T-helper 1 cell treated with Interleukin-12 subunit alpha and Interleukin-12 subunit beta and Interleukin-4 antibody, amounts not matched to agents 30 μg/mL and 1 μg/mL, for 36 hours (primary cell): ENCODE data around the gene SDK2.

ENCODE experiments used
- H3K27ac Mint-ChIP-seq: one replicate; pipeline ENCODE4 v1.8.0; 2021; ENCODE audit warnings: mild to moderate bottlenecking, mixed read lengths
- H3K27me3 Mint-ChIP-seq: one replicate; pipeline ENCODE4 v1.8.0; 2021; ENCODE audit warnings: low read depth, mixed read lengths
- H3K36me3 Mint-ChIP-seq: one replicate; pipeline ENCODE4 v1.8.0; 2021; ENCODE audit warnings: low read depth, mixed read lengths
- H3K4me1 Mint-ChIP-seq: one replicate; pipeline ENCODE4 v1.8.0; 2021; ENCODE audit warnings: low read depth, mixed read lengths
- H3K4me3 Mint-ChIP-seq: one replicate; pipeline ENCODE4 v1.8.0; 2021; ENCODE audit warnings: mild to moderate bottlenecking, moderate library complexity, mixed read lengths
- H3K9me3 Mint-ChIP-seq: one replicate; pipeline ENCODE4 v1.8.0; 2021; ENCODE audit warnings: mixed read lengths

Gene SDK2

GRCh38 chr17:73598212-73598611, 46.0 kb downstream of the SDK2 start:
- no peaks in the 10 kb centered on the region for H3K9me3 Mint-ChIP-seq
- H3K27ac Mint-ChIP-seq = no peak overlapping the region
- no peaks in the 10 kb centered on the region for H3K36me3 Mint-ChIP-seq
- H3K27me3 Mint-ChIP-seq = peaks cover 4% of the 10 kb centered on the region
- no peak overlapping the region for H3K4me3 Mint-ChIP-seq
- peaks cover 13% of the 10 kb centered on the region for H3K4me1 Mint-ChIP-seq

DNA sequence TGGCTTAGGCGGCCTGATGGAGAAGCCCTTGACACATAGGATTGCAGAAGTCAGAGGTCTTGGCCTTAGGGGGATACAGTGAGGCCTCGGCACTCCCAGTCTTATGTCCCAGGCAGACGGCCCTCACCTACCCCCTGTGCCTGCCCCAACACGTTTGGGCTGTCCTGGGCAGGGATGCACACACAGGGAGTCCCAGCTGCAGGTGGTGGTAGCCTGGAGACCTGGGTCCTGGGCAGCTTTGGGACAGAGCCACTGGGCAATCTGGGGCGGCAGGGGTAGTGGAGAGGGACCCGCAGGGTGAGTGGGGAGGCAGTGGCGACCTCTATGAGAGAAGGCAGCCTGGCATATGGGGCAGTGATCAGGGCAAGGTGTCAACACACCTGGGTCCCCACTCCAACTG, 48.3 kb downstream of the SDK2 start:
- no peak overlapping the region for H3K4me3 Mint-ChIP-seq
- peaks cover 4% of the 10 kb centered on the region for H3K27me3 Mint-ChIP-seq
- H3K9me3 Mint-ChIP-seq = no peaks in the 10 kb centered on the region
- no peaks in the 10 kb centered on the region for H3K36me3 Mint-ChIP-seq
- H3K27ac Mint-ChIP-seq = no peak overlapping the region
- H3K4me1 Mint-ChIP-seq = peaks cover 32% of the 10 kb centered on the region

DNA sequence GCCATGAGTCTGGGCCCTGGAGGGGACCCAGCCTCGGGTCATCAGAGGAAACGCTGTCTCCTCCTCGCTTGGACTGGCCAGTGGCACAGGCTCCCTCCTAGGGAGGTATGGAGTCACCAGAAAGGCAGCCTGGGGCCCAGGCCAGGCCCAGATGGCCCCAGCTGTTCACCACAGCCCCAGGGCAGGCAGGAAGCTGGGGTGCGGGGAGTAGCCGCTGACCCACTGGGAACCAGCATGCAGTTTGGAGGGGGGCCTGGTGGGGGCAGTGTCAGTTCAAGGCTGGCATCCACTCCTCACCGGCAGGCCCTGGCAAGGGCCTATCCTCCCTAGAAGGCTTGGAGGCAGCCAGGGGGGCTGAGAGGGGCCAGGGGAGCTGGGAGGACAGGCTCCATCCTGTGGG, 48.8 kb downstream of the SDK2 start:
- Mint-ChIP-seq H3K36me3 (no peaks in the 10 kb centered on the region), H3K27ac (no peak overlapping the region), H3K9me3 (no peaks in the 10 kb centered on the region), H3K27me3 (peaks cover 4% of the 10 kb centered on the region), H3K4me3 (no peak overlapping the region), H3K4me1 (peaks cover 34% of the 10 kb centered on the region)

DNA sequence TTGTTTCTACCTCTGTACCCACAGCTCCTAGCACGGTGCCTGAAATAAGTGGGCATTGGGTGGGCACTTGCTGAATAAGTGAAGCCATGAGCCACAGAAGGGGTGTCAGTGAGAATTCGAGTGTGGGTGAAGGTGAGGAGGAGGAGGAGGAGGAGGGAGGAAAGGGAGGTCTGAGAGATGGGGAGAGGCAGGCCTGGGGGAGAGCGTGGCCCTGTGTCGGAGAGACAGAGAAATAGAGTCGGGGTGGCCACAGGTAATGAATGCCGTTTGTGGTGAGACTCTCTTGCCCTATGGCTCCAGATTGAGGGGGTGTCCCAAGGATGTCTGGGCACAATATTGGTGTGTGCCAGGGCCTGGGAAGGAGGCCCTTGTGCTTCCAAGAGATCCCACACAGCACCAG, 49.2 kb downstream of the SDK2 start:
- no peak overlapping the region for H3K4me3 Mint-ChIP-seq
- H3K27ac Mint-ChIP-seq = no peak overlapping the region
- no peaks in the 10 kb centered on the region for H3K36me3 Mint-ChIP-seq
- peaks cover 38% of the 10 kb centered on the region for H3K4me1 Mint-ChIP-seq
- H3K27me3 Mint-ChIP-seq = peaks cover 4% of the 10 kb centered on the region
- no peaks in the 10 kb centered on the region for H3K9me3 Mint-ChIP-seq

DNA sequence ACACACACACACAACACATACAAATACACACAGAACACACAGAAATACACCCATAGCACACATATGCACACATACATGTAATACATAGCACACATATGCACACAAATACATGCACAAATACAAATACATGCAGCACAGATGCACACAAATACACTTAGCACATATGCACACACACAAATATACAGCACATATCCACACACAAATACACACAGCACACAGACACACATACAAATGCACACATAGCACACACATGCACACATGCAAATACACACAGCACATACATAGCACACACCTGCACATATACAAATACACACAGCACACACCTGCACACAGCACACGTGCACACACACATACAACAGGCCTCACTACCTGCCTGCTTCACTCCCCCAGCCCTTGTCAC, 49.6 kb downstream of the SDK2 start:
- no peaks in the 10 kb centered on the region for H3K9me3 Mint-ChIP-seq
- no peak overlapping the region for H3K4me3 Mint-ChIP-seq
- no peak overlapping the region for H3K27ac Mint-ChIP-seq
- H3K27me3 Mint-ChIP-seq = peaks cover 4% of the 10 kb centered on the region
- peaks cover 1% of the 10 kb centered on the region for H3K36me3 Mint-ChIP-seq
- H3K4me1 Mint-ChIP-seq = peaks cover 43% of the 10 kb centered on the region

DNA sequence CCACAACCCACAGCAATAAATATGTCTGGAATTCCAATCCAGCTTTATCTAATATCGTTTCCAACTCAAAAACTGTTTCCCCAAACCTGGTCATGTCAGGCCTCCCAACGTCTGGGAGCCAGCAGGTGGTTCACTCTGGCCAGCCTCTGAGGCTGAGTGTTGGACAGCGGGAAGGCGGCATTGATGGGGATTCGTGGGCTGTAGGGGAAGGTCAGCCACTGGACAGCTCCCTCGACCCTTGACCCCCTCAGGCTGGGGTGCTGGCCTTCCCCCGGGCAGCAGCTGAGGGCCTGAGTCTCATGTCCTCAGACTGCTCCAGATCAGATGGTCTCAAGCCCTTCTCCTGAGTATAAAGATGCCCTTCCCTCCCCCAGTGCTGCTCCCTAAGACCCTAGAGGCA, 50.2 kb downstream of the SDK2 start:
- Mint-ChIP-seq H3K4me1 (peaks cover 47% of the 10 kb centered on the region), H3K36me3 (peaks cover 1% of the 10 kb centered on the region), H3K4me3 (no peak overlapping the region), H3K27me3 (peaks cover 2% of the 10 kb centered on the region), H3K9me3 (no peaks in the 10 kb centered on the region), H3K27ac (no peak overlapping the region)

DNA sequence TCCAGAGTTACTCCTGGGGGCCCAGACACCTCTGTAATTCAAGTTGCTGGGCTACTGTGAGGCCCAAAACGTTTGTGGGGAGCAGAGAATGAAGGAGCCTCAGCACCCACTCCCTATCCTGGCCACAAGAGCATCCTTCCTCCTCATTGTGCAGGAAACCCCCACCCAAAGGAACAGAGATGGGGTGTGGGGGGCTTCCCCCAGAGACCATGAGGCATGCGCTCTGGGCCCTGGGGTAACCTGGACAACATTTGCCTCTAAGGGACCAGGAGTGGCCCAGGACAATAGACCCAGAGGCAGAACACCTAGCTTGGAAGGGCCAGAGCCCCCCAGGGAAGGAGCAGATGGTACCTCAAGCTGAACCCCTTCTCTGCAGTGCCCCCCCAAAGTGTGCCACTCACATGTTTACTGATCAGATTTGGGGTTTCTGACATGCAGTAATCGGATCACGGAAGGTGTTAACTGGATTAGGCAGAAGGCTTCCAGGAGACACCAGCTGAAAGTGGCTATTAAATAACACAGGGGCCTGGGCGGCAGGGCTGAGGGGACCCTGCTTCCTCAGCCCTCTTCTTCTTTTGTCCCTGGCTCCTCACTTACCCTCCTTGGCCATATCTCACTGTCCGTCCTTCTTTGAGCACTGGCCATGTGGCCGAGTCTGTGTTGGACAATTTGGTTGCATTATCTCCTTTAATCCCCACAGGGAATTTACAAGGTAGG, 50.8 kb downstream of the SDK2 start:
- Mint-ChIP-seq H3K9me3 (no peaks in the 10 kb centered on the region), H3K36me3 (peaks cover 1% of the 10 kb centered on the region), H3K4me1 (peaks cover 50% of the 10 kb centered on the region), H3K27me3 (no peaks in the 10 kb centered on the region), H3K4me3 (peak overlapping the region; percentile 13), H3K27ac (peak overlapping the region; percentile 62)

- no peaks in the 10 kb centered on the region for H3K27me3 Mint-ChIP-seq
- H3K4me3 Mint-ChIP-seq = peak overlapping the region; percentile 62
- peaks cover 53% of the 10 kb centered on the region for H3K4me1 Mint-ChIP-seq
- H3K36me3 Mint-ChIP-seq = peaks cover 1% of the 10 kb centered on the region
- H3K9me3 Mint-ChIP-seq = no peaks in the 10 kb centered on the region
- peak overlapping the region; percentile 87 for H3K27ac Mint-ChIP-seq
Observed at GRCh38 chr17:73592501-73592961, 51.7 kb downstream of the SDK2 start.

DNA sequence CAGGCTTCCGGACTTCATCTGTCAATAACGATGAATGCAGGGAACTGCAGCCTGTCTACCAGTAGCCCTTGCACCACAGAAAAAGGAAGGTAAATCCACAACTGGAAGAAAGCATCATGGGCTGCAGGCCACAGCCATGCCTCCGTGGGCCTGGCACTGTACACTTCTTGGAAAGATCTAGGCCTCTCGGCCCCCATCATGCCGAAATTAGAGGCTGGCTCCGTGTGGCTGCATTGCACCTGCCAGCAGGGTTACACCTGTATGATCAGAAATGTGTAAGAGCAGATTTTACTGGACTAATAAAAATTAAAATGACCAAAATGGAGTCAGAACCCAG, 52.2 kb downstream of the SDK2 start:
- Mint-ChIP-seq H3K4me1 (peaks cover 54% of the 10 kb centered on the region), H3K36me3 (peaks cover 1% of the 10 kb centered on the region), H3K27ac (peak overlapping the region; percentile 87), H3K27me3 (no peaks in the 10 kb centered on the region), H3K4me3 (peak overlapping the region; percentile 62), H3K9me3 (no peaks in the 10 kb centered on the region)

DNA sequence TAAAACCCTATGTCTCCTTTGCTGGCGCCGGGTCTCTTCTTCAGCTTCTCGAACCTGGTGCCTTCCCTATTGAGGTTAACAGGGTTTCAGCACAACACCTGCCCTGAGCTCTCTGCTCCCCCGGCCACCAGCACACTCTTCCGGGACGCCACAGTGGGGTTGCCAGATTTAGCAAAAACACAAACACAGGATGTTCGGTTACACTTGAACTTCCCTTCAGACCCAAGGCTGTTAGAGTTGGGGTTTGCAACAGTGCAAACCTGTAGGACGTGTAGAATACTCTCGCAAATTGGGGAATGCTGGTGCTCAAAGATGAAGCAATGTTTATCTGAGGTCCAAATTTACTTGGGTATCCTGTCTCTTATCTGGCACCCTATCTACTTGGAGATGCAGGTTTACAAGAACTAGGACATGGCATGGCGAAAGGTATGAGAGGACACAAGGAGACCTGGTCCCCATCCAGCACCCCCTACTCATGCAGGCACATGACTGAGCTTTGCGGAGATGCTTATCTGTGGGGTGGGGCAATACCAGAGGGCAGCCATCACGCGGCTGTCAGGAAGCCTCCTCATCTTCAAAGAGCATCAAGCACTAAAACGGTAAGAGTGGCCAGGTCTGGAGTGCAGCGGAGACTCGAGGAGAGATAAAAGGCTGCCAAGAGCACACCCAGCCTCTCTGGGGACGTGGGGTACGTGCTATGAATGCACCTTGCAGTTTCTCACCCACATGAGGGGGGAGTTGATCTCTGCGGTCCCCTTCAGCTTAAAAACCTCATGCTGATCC, 52.8 kb downstream of the SDK2 start:
- Mint-ChIP-seq H3K27ac (peak overlapping the region; percentile 87), H3K9me3 (no peaks in the 10 kb centered on the region), H3K36me3 (peaks cover 1% of the 10 kb centered on the region), H3K4me3 (peak overlapping the region; percentile 62), H3K27me3 (no peaks in the 10 kb centered on the region), H3K4me1 (peaks cover 54% of the 10 kb centered on the region)

- Mint-ChIP-seq H3K4me1 (peaks cover 53% of the 10 kb centered on the region), H3K4me3 (no peak overlapping the region), H3K27me3 (no peaks in the 10 kb centered on the region)
Observed at GRCh38 chr17:73589363-73589980, 54.8 kb downstream of the SDK2 start.

DNA sequence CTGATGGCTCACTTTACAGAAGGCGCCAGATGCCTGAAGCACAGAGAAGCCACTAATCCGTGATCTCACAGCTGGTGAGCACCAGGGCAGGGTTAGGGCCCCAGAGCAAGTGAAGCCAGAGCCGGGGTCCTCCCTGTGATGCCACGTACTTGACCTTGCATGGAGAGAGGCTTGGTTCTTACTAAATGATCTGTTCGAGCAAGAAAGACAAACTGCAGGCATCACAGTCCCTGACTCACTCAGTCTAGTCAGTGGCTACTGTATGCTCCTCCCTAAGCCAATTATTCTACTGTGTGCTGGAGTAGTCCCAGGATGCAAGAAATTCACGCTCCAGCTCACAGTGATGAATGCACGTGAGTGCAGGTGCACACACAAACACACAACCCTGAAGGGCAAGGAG, 55.4 kb downstream of the SDK2 start:
- H3K4me3 Mint-ChIP-seq = no peak overlapping the region
- H3K27me3 Mint-ChIP-seq = no peaks in the 10 kb centered on the region
- H3K4me1 Mint-ChIP-seq = peaks cover 49% of the 10 kb centered on the region
- peaks cover 1% of the 10 kb centered on the region for H3K36me3 Mint-ChIP-seq
- H3K9me3 Mint-ChIP-seq = no peaks in the 10 kb centered on the region
- H3K27ac Mint-ChIP-seq = no peak overlapping the region

More at GRCh38 chr17:73589363-73589980, 54.8 kb downstream of the SDK2 start:
- Mint-ChIP-seq H3K27ac (peak overlapping the region; percentile 12), H3K9me3 (no peaks in the 10 kb centered on the region), H3K36me3 (peaks cover 1% of the 10 kb centered on the region)

DNA sequence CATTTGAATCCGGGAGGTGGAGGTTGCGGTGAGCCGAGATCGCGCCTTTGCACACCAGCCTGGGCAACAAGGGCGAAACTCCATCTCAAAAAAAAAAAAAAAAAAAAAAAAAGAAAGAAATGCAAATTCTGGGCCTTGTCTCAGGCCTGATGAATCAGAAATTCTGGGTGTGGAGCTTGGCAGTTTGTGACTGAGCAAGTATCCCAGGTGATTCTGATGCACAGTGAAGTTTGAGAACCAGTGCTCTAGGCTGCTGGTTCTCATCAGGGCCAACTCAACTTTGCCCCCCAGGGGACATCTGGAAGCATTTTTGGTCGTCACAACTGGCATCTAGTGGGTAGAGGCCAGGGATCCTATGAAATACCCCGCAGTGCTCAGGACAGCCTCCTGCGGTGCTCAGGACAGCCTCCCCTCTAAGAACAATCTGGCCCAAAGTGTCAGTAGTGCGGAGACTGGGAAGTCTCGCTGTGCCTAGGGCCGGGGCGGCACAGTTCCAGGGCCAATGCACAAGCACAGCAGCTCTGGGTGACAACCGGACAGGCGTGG, 55.9 kb downstream of the SDK2 start:
- no peaks in the 10 kb centered on the region for H3K27me3 Mint-ChIP-seq
- H3K27ac Mint-ChIP-seq = no peak overlapping the region
- H3K4me3 Mint-ChIP-seq = no peak overlapping the region
- peaks cover 47% of the 10 kb centered on the region for H3K4me1 Mint-ChIP-seq
- no peaks in the 10 kb centered on the region for H3K9me3 Mint-ChIP-seq
- peaks cover 1% of the 10 kb centered on the region for H3K36me3 Mint-ChIP-seq

GRCh38 chr17:73586921-73587602, 57.2 kb downstream of the SDK2 start:
- no peaks in the 10 kb centered on the region for H3K27me3 Mint-ChIP-seq
- H3K36me3 Mint-ChIP-seq = peaks cover 1% of the 10 kb centered on the region
- no peak overlapping the region for H3K27ac Mint-ChIP-seq
- no peaks in the 10 kb centered on the region for H3K9me3 Mint-ChIP-seq
- peaks cover 37% of the 10 kb centered on the region for H3K4me1 Mint-ChIP-seq
- H3K4me3 Mint-ChIP-seq = no peak overlapping the region
